Measurements from ENCODE around the gene TMEM204. TPM values are rescaled to one million over a fixed set of nuclear protein-coding genes. Genes with fewer than 3 reads are reported as not detected.

Gene TMEM204
- total RNA-seq, 1 donor = 12.6 TPM

GRCh38 chr16:1536601-1537000, 3.1 kb downstream of the TMEM204 start:
- Histone ChIP-seq H3K4me3 (ENCODE audit: low read length) (no peak overlapping the region), H3K4me1 (ENCODE audit: insufficient read depth, low read length) (peaks cover 52% of the 10 kb centered on the region), H3K9me3 (ENCODE audit: low read depth, low read length) (no peaks in the 10 kb centered on the region), H3K27me3 (ENCODE audit: insufficient read depth, low read length) (peaks cover 3% of the 10 kb centered on the region)

GRCh38 chr16:1537138-1537577, 3.7 kb downstream of the TMEM204 start:
- Histone ChIP-seq H3K4me3 (ENCODE audit: low read length) (no peak overlapping the region), H3K4me1 (ENCODE audit: insufficient read depth, low read length) (peaks cover 55% of the 10 kb centered on the region), H3K27me3 (ENCODE audit: insufficient read depth, low read length) (peaks cover 3% of the 10 kb centered on the region), H3K9me3 (ENCODE audit: low read depth, low read length) (no peaks in the 10 kb centered on the region)

GRCh38 chr16:1537763-1538289, 4.4 kb downstream of the TMEM204 start:
- no peaks in the 10 kb centered on the region for H3K9me3 ChIP-seq (ENCODE audit: low read depth, low read length)
- H3K27me3 ChIP-seq (ENCODE audit: insufficient read depth, low read length) = peaks cover 3% of the 10 kb centered on the region
- H3K4me1 ChIP-seq (ENCODE audit: insufficient read depth, low read length) = peaks cover 57% of the 10 kb centered on the region
- H3K4me3 ChIP-seq (ENCODE audit: low read length) = no peak overlapping the region

- H3K4me1 ChIP-seq (ENCODE audit: insufficient read depth, low read length) = peaks cover 59% of the 10 kb centered on the region
- H3K4me3 ChIP-seq (ENCODE audit: low read length) = no peak overlapping the region
- no peaks in the 10 kb centered on the region for H3K9me3 ChIP-seq (ENCODE audit: low read depth, low read length)
- H3K27me3 ChIP-seq (ENCODE audit: insufficient read depth, low read length) = peaks cover 3% of the 10 kb centered on the region
Observed at GRCh38 chr16:1538804-1539520, 5.5 kb downstream of the TMEM204 start.

GRCh38 chr16:1539720-1540555, 6.5 kb downstream of the TMEM204 start:
- Histone ChIP-seq H3K27me3 (ENCODE audit: insufficient read depth, low read length) (peaks cover 3% of the 10 kb centered on the region), H3K4me3 (ENCODE audit: low read length) (no peak overlapping the region), H3K4me1 (ENCODE audit: insufficient read depth, low read length) (peaks cover 69% of the 10 kb centered on the region), H3K9me3 (ENCODE audit: low read depth, low read length) (no peaks in the 10 kb centered on the region)

GRCh38 chr16:1540556-1540855, 7.0 kb downstream of the TMEM204 start:
- Histone ChIP-seq H3K9me3 (ENCODE audit: low read depth, low read length) (no peaks in the 10 kb centered on the region), H3K4me1 (ENCODE audit: insufficient read depth, low read length) (peaks cover 72% of the 10 kb centered on the region), H3K27me3 (ENCODE audit: insufficient read depth, low read length) (peaks cover 1% of the 10 kb centered on the region), H3K4me3 (ENCODE audit: low read length) (no peak overlapping the region)

- H3K27me3 ChIP-seq (ENCODE audit: insufficient read depth, low read length) = no peaks in the 10 kb centered on the region
- no peak overlapping the region for H3K4me3 ChIP-seq (ENCODE audit: low read length)
- H3K9me3 ChIP-seq (ENCODE audit: low read depth, low read length) = no peaks in the 10 kb centered on the region
- H3K4me1 ChIP-seq (ENCODE audit: insufficient read depth, low read length) = peaks cover 72% of the 10 kb centered on the region
Observed at GRCh38 chr16:1541293-1542165, 8.1 kb downstream of the TMEM204 start.

- Histone ChIP-seq H3K9me3 (ENCODE audit: low read depth, low read length) (no peaks in the 10 kb centered on the region), H3K4me3 (ENCODE audit: low read length) (no peak overlapping the region), H3K4me1 (ENCODE audit: insufficient read depth, low read length) (peaks cover 66% of the 10 kb centered on the region), H3K27me3 (ENCODE audit: insufficient read depth, low read length) (no peaks in the 10 kb centered on the region)
Observed at GRCh38 chr16:1542166-1542500, 8.7 kb downstream of the TMEM204 start.

GRCh38 chr16:1542533-1542932, 9.1 kb downstream of the TMEM204 start:
- Histone ChIP-seq H3K9me3 (ENCODE audit: low read depth, low read length) (no peaks in the 10 kb centered on the region), H3K4me1 (ENCODE audit: insufficient read depth, low read length) (peaks cover 62% of the 10 kb centered on the region), H3K4me3 (ENCODE audit: low read length) (no peak overlapping the region), H3K27me3 (ENCODE audit: insufficient read depth, low read length) (no peaks in the 10 kb centered on the region)

GRCh38 chr16:1543085-1543896, 9.8 kb downstream of the TMEM204 start:
- Histone ChIP-seq H3K4me3 (ENCODE audit: low read length) (no peak overlapping the region), H3K27me3 (ENCODE audit: insufficient read depth, low read length) (no peaks in the 10 kb centered on the region), H3K9me3 (ENCODE audit: low read depth, low read length) (no peaks in the 10 kb centered on the region), H3K4me1 (ENCODE audit: insufficient read depth, low read length) (peaks cover 54% of the 10 kb centered on the region)

- no peak overlapping the region for H3K4me3 ChIP-seq (ENCODE audit: low read length)
- no peaks in the 10 kb centered on the region for H3K9me3 ChIP-seq (ENCODE audit: low read depth, low read length)
- no peaks in the 10 kb centered on the region for H3K27me3 ChIP-seq (ENCODE audit: insufficient read depth, low read length)
- peaks cover 47% of the 10 kb centered on the region for H3K4me1 ChIP-seq (ENCODE audit: insufficient read depth, low read length)
Observed at GRCh38 chr16:1545044-1546040, 11.9 kb downstream of the TMEM204 start.

- H3K4me3 ChIP-seq (ENCODE audit: low read length) = no peak overlapping the region
- peaks cover 47% of the 10 kb centered on the region for H3K4me1 ChIP-seq (ENCODE audit: insufficient read depth, low read length)
- H3K9me3 ChIP-seq (ENCODE audit: low read depth, low read length) = no peaks in the 10 kb centered on the region
- H3K27me3 ChIP-seq (ENCODE audit: insufficient read depth, low read length) = no peaks in the 10 kb centered on the region
Observed at GRCh38 chr16:1546430-1546829, 13.0 kb downstream of the TMEM204 start.

- no peaks in the 10 kb centered on the region for H3K27me3 ChIP-seq (ENCODE audit: insufficient read depth, low read length)
- H3K4me3 ChIP-seq (ENCODE audit: low read length) = no peak overlapping the region
- H3K4me1 ChIP-seq (ENCODE audit: insufficient read depth, low read length) = peaks cover 33% of the 10 kb centered on the region
- no peaks in the 10 kb centered on the region for H3K9me3 ChIP-seq (ENCODE audit: low read depth, low read length)
Observed at GRCh38 chr16:1548233-1548632, 14.8 kb downstream of the TMEM204 start.
